ENCODE data around the gene ZXDA. TPM values are rescaled to one million over a fixed set of nuclear protein-coding genes. Genes with fewer than 3 reads are reported as not detected.
A peak's percentile ranks its signal among the peaks of the same experiment; 100 is the strongest.

ZXDA gene
- 5.5 and 6.9 TPM in 2 replicates for total RNA-seq

- DNase-seq (ENCODE audit: low read depth): peak; percentile 16
- peak within 1 kb of the TSS; percentile 54 for H3K4me3 ChIP-seq (ENCODE audit: low read depth, low read length)
These were observed at the start of gene ZXDA for GRCh38 chrX:57910287-57910912. Gene ZXDA (minus strand): TSS chrX:57910458. CDS start chrX:57910420, 38 bp downstream.

GRCh38 chrX:57952320-57952678 lies 42.0 kb upstream of the ZXDA start:
- H3K4me3 ChIP-seq (ENCODE audit: low read depth, low read length): no peak overlapping the region
- TF ChIP-seq, protein P1, sequence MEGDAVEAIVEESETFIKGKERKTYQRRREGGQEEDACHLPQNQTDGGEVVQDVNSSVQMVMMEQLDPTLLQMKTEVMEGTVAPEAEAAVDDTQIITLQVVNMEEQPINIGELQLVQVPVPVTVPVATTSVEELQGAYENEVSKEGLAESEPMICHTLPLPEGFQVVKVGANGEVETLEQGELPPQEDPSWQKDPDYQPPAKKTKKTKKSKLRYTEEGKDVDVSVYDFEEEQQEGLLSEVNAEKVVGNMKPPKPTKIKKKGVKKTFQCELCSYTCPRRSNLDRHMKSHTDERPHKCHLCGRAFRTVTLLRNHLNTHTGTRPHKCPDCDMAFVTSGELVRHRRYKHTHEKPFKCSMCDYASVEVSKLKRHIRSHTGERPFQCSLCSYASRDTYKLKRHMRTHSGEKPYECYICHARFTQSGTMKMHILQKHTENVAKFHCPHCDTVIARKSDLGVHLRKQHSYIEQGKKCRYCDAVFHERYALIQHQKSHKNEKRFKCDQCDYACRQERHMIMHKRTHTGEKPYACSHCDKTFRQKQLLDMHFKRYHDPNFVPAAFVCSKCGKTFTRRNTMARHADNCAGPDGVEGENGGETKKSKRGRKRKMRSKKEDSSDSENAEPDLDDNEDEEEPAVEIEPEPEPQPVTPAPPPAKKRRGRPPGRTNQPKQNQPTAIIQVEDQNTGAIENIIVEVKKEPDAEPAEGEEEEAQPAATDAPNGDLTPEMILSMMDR (IDR thresholded peaks at IDR 0.05; ENCODE audit: insufficient read depth, low read depth, low read length): no peak
- no peak for DNase-seq (ENCODE audit: low read depth)

DNA sequence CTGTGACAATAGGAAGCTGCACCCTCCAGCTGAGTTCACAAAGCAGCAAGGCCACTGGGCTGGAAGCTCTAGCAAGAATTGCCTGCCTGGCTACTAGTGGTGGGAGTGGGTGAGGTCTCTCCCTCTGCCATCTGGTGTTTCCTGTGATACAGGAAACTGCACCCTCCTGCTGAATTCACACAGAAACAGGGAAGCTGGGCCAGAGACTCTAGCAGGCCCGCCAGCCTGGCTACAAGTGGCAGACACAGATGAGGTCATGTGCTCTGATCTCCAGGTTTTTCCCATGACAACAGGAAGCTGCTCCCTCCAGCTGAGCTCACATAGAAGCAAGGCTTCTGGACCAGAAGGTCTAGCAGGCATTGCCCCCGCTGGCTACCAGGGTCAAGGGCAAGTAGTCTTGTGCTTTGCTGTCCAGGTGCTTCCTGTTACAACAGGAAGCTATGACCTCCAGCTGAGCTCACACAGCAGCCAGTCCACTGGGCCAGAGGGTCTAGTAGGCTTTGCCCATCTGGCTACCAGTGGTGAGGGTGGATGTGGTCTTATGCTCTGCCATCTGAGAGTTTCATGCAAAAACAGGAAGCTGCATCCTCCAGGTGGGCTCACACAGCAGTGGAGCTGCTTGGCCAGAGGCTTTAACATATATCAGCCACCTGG lies 41.5 kb upstream of the ZXDA start:
- TF ChIP-seq, protein P1 (IDR thresholded peaks at IDR 0.05; ENCODE audit: insufficient read depth, low read depth, low read length): no peak
- no peak overlapping the region for H3K4me3 ChIP-seq (ENCODE audit: low read depth, low read length)
- DNase-seq (ENCODE audit: low read depth): no peak

DNA sequence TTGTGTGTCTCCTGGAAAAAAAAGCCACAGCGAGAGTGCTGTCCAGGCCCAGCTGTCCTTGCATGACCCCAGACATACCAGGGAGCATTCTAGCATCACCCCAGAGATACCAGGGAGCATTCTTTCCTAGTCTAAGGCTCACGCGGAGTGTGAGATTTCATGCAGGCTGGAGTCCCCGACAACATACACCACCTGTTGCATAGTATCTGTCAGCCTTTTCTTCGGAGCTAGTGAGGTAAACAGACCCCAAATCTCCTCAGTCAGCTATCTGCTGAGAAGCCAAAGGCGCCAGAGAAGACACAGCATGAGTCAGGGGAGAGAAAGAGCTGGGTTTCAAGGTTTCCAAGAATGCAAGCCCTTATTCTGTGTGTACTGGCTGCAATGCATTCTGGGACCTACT lies 23.1 kb upstream of the ZXDA start:
- no peak for DNase-seq (ENCODE audit: low read depth)
- H3K4me3 ChIP-seq (ENCODE audit: low read depth, low read length): no peak overlapping the region

DNA sequence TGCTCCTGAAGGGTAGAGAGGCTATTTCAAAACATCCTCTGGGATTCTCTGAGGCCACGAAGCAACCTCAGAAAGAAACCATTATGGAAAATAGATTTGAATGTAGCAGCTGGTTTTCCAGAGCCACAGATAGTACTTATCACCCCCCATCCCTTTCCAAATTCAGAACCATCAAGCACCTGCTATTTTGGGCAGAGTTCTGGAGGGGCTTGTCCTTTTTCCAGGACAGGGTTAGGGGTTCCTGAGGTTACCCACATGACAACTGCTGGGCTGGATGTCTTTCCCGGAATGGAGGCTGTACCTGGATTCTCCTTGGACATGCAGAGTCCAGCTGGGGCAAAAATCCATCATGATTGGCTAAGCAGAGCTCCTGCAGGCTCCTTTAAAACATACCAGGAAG lies 22.0 kb upstream of the ZXDA start:
- no peak for DNase-seq (ENCODE audit: low read depth)
- H3K4me3 ChIP-seq (ENCODE audit: low read depth, low read length): no peak overlapping the region
- TF ChIP-seq, protein P1 (IDR thresholded peaks at IDR 0.05; ENCODE audit: insufficient read depth, low read depth, low read length): no peak

More for the DNA sequence above, 23.1 kb upstream of the ZXDA start:
- TF ChIP-seq, protein P1 (IDR thresholded peaks at IDR 0.05; ENCODE audit: insufficient read depth, low read depth, low read length): no peak

DNA sequence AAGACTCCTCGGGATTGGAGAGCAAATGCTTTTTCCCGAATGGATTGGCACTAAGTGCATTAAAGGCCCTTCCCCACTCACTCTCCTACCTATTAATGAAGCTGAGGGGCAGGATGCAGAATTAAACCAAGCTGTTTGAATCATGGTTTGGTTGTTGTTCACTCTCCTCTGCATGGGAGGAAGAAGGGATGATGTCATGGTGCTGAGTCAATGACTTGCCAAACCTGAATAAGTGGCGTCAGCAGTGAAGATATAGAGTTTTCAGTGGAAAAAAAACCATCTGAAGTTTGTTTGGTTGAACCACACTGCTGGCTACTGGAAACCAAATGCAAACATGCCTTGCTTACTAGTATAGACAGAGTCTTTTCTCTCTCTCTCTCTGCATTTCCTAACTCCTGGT lies 19.8 kb upstream of the ZXDA start:
- H3K4me3 ChIP-seq (ENCODE audit: low read depth, low read length): no peak overlapping the region
- DNase-seq (ENCODE audit: low read depth): no peak
- TF ChIP-seq, protein P1 (IDR thresholded peaks at IDR 0.05; ENCODE audit: insufficient read depth, low read depth, low read length): no peak

DNA sequence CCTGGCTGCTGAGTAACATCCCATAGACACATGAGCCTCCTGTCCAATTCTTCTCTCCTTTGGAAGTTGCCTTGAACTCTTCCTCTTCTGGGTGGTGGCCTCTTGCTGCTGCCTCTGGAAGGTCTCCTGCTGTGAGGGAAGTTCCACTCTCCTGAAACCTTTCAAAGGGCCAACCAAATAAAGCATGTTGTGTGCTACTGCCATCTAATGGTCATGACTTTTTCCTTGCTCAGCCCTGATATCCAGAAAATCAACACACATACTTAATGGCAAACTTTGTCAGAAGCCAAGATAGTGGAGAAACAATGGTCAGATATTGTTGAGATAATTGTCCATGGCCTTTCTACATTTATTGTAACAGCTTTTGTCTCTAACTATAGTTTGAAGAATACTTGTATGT lies 19.1 kb upstream of the ZXDA start:
- DNase-seq (ENCODE audit: low read depth): no peak
- TF ChIP-seq, protein P1 (IDR thresholded peaks at IDR 0.05; ENCODE audit: insufficient read depth, low read depth, low read length): peak; percentile 48
- H3K4me3 ChIP-seq (ENCODE audit: low read depth, low read length): no peak overlapping the region

Measured in fibroblast of villous mesenchyme (primary cell).